ENCODE data around the gene ARMH1.

DNA sequence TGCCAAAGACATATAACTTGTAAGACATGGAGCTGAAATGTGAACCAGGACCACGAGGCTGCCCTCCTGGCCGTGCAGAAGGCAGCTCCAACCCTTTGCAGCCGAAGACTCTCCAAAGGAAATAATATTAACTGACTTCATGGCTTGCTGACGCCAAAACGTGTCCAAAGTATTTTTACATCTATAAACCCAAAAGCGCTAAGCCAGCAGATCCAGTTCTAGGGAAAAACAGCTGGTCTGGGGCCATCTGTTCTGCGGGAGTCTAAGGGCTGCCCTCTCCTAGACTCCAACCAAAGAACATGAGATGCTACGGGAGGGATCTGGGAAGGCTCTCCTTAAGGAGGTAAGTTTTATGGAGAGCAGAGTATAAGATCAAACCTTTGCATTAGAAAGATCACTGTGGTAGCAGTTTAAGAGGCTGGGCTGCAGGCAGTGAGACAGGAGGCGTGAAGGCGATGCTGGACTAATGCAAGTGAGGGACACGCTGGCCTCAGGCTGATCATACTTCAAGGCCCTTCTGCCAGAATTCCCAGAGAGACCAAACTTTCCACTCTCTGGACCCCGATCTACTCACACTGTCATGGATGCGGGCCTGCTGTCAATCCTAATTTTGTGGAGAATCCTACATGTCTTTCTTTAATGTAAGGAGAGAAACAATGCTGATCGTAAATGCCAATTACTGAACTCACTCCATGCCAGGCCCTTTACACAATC, 1.4 kb upstream of the ARMH1 start:
- TF ChIP-seq, protein P1, sequence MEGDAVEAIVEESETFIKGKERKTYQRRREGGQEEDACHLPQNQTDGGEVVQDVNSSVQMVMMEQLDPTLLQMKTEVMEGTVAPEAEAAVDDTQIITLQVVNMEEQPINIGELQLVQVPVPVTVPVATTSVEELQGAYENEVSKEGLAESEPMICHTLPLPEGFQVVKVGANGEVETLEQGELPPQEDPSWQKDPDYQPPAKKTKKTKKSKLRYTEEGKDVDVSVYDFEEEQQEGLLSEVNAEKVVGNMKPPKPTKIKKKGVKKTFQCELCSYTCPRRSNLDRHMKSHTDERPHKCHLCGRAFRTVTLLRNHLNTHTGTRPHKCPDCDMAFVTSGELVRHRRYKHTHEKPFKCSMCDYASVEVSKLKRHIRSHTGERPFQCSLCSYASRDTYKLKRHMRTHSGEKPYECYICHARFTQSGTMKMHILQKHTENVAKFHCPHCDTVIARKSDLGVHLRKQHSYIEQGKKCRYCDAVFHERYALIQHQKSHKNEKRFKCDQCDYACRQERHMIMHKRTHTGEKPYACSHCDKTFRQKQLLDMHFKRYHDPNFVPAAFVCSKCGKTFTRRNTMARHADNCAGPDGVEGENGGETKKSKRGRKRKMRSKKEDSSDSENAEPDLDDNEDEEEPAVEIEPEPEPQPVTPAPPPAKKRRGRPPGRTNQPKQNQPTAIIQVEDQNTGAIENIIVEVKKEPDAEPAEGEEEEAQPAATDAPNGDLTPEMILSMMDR (conservative IDR thresholded peaks at IDR 0.05 in 1 of 2, IDR thresholded peaks at IDR 0.05 in 1 of 2; ENCODE audit: extremely low read depth in 1 of 2, insufficient read depth in 1 of 2, low read depth in 1 of 2, low read length in 2 of 2) = no peak
- TF ChIP-seq EZH2 (IDR thresholded peaks at IDR 0.05; ENCODE audit: borderline replicate concordance, low read length) = no peak
